Right atrium auricular region (tissue), 2 donors: Measurements from ENCODE around the gene CWF19L2. TPM values are rescaled to one million over a fixed set of nuclear protein-coding genes. Genes with fewer than 3 reads are reported as not detected.

Source experiments
- DNase-seq: peaks from one replicate; pipeline ENCODE4 v3.0.0-alpha.2; 2019; ENCODE audit warnings: low spot score
- H3K27ac ChIP-seq, 2 donors: fragments of 200-600 bp; sonication (generic); 1 replicate in 1 of 2; 2 replicates in 1 of 2; pipeline ENCODE4 v1.5.1; 2016 to 2019
- H3K27me3 ChIP-seq, 2 donors: fragments of 200-600 bp; sonication (generic); one replicate each; pipeline versions ENCODE4 v1.5.1 to v1.6.0; 2017 to 2019
- H3K36me3 ChIP-seq: fragments of 200-600 bp; sonication (generic); one replicate; pipeline ENCODE4 v1.5.1; 2016
- H3K4me1 ChIP-seq, 2 donors: fragments of 200-600 bp; sonication (generic); one replicate each; pipeline versions ENCODE4 v1.5.1 to v1.6.0; 2017 to 2019
- H3K4me3 ChIP-seq, 2 donors: fragments of 200-600 bp; sonication (generic); 1 replicate in 1 of 2; 2 replicates in 1 of 2; pipeline ENCODE4 v1.5.1; 2017 to 2019; ENCODE audit warnings: mild to moderate bottlenecking in 1 of 2, moderate library complexity in 1 of 2
- H3K9me3 ChIP-seq, 2 donors: fragments of 200-600 bp; sonication (generic); one replicate each; pipeline ENCODE4 v1.5.1; 2019
- CTCF ChIP-seq, 2 donors: fragments of 200-600 bp; sonication (generic); IDR thresholded peaks; one replicate each; pipeline ENCODE4 v1.5.1; 2019; ENCODE audit warnings: antibody characterized with exemption in 2 of 2
- total RNA-seq, 2 donors: library from RNA; depleted of rRNA; stranded (reverse); fragments of >200 nt; gene quantifications; one replicate each; pipeline ENCODE4 v1.1.0, GENCODE V29; 2016

The CWF19L2 gene
- total RNA-seq, 2 donors from 2014 or later: 6.6 to 7.4 TPM

- Histone ChIP-seq H3K36me3 (peaks cover 20% of the 10 kb centered on the region), H3K27ac (no peak overlapping the region), H3K27me3 (no peaks in the 10 kb centered on the region), H3K9me3 (no peaks in the 10 kb centered on the region), H3K4me3 (no peak overlapping the region), H3K4me1 (peaks cover 0 to 16% of the 10 kb centered on the region in 2 donors)
- no peak for TF ChIP-seq CTCF (IDR thresholded peaks at IDR 0.05)
- DNase-seq: no peak
Measured at GRCh38 chr11:107453594-107454286, 3.9 kb downstream of the CWF19L2 start.

GRCh38 chr11:107446822-107447431 lies 10.7 kb downstream of the CWF19L2 start:
- Histone ChIP-seq H3K9me3 (no peaks in the 10 kb centered on the region), H3K36me3 (peaks cover 5% of the 10 kb centered on the region), H3K4me3 (no peak overlapping the region), H3K27me3 (no peaks in the 10 kb centered on the region), H3K27ac (no peak overlapping the region), H3K4me1 (no peaks in the 10 kb centered on the region)
- no peak for DNase-seq
- no peak for TF ChIP-seq CTCF (IDR thresholded peaks at IDR 0.05)

GRCh38 chr11:107442715-107443215 lies 14.9 kb downstream of the CWF19L2 start:
- DNase-seq: no peak
- no peaks in the 10 kb centered on the region for H3K4me1 ChIP-seq
- no peak overlapping the region for H3K4me3 ChIP-seq
- no peak overlapping the region for H3K27ac ChIP-seq
- no peak for TF ChIP-seq CTCF (IDR thresholded peaks at IDR 0.05)
- no peaks in the 10 kb centered on the region for H3K9me3 ChIP-seq
- H3K27me3 ChIP-seq: no peaks in the 10 kb centered on the region
- peaks cover 15% of the 10 kb centered on the region for H3K36me3 ChIP-seq

- Histone ChIP-seq H3K36me3 (peaks cover 15% of the 10 kb centered on the region), H3K27ac (no peak overlapping the region), H3K27me3 (no peaks in the 10 kb centered on the region), H3K9me3 (no peaks in the 10 kb centered on the region), H3K4me1 (no peaks in the 10 kb centered on the region), H3K4me3 (no peak overlapping the region)
- TF ChIP-seq CTCF (IDR thresholded peaks at IDR 0.05): no peak
- DNase-seq: no peak
Measured at GRCh38 chr11:107439586-107440167, 17.9 kb downstream of the CWF19L2 start.

- no peak overlapping the region for H3K4me3 ChIP-seq
- no peak for TF ChIP-seq CTCF (IDR thresholded peaks at IDR 0.05)
- peaks cover 15% of the 10 kb centered on the region for H3K36me3 ChIP-seq
- H3K9me3 ChIP-seq: no peaks in the 10 kb centered on the region
- H3K27me3 ChIP-seq: no peaks in the 10 kb centered on the region
- no peak overlapping the region for H3K27ac ChIP-seq
- DNase-seq: no peak
- no peaks in the 10 kb centered on the region for H3K4me1 ChIP-seq
Measured at GRCh38 chr11:107438148-107438547, 19.5 kb downstream of the CWF19L2 start.
